GM10266 (cell line): ENCODE results near the gene DCC.

Experiments used
- DNase-seq: peaks from one replicate; pipeline ENCODE4 v3.0.0; 2012; ENCODE audit errors: extremely low spot score
- TF ChIP-seq, protein P1 (sequence below): IDR thresholded peaks from 2 replicates; pipeline ENCODE4 v1.5.1; 2012; ENCODE audit warnings: mild to moderate bottlenecking, low read depth; ENCODE audit not compliant: control insufficient read depth, insufficient read depth; ENCODE audit errors: missing control alignments

DCC gene

DNA sequence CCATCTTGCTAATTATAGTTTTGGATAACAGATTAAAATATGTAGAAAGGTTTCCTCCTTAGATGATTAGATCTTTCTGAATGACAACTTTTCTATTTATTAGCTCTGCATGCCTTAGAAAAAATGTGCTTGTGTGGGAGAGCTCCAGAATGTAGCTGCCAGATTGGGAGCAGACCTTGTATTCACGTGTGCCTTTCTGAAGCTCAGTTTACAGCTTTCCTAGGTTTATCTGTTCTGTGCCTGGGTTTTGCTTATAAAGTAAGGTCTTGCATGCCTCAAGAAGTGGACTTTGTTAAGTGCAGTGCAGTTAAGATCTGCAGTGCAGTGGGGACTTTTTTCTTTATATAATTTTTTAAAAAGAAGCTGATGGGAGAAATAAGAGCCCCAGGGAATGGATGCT lies 179.0 kb downstream of the DCC start:
- DNase-seq = no peak
- TF ChIP-seq, protein P1, sequence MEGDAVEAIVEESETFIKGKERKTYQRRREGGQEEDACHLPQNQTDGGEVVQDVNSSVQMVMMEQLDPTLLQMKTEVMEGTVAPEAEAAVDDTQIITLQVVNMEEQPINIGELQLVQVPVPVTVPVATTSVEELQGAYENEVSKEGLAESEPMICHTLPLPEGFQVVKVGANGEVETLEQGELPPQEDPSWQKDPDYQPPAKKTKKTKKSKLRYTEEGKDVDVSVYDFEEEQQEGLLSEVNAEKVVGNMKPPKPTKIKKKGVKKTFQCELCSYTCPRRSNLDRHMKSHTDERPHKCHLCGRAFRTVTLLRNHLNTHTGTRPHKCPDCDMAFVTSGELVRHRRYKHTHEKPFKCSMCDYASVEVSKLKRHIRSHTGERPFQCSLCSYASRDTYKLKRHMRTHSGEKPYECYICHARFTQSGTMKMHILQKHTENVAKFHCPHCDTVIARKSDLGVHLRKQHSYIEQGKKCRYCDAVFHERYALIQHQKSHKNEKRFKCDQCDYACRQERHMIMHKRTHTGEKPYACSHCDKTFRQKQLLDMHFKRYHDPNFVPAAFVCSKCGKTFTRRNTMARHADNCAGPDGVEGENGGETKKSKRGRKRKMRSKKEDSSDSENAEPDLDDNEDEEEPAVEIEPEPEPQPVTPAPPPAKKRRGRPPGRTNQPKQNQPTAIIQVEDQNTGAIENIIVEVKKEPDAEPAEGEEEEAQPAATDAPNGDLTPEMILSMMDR = no peak

DNA sequence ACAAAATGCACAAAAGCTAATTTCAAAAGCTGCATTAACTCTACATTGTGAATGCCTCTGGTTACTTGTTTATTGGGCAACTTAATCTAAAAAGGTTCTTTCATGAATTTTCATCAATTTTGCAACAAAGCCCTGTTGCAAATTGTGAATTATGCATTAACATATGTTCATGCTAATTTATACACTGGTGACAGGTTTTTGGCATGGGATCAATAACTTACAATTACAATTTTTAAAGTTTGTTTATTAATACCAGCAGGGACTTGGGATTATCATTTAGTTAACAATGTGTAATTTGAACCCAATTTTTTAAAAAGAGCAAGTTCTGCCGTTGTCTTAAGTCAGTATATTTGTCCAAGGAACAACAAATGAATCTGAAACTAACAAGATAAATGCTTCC lies 183.6 kb downstream of the DCC start:
- TF ChIP-seq, protein P1 = no peak
- no peak for DNase-seq

DNA sequence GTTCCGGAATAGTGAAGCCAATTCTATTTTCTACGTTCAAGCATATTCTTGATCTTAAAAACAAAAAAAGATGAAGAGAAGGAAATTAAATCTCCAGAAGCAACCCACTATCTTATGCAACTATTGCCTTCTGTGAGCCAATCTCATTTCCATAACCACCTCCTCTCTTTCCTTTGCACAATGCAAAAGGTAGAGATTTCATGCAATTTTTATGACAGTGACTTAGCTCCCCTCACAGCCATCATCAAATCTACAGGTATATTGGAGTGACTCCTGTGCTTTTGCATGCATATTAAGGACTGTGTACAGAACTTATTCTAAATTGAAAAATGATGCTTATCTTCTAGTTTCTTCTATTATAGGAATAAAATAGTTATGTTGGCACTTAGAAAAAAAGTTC lies 191.8 kb downstream of the DCC start:
- DNase-seq = no peak
- TF ChIP-seq, protein P1 = no peak

DNA sequence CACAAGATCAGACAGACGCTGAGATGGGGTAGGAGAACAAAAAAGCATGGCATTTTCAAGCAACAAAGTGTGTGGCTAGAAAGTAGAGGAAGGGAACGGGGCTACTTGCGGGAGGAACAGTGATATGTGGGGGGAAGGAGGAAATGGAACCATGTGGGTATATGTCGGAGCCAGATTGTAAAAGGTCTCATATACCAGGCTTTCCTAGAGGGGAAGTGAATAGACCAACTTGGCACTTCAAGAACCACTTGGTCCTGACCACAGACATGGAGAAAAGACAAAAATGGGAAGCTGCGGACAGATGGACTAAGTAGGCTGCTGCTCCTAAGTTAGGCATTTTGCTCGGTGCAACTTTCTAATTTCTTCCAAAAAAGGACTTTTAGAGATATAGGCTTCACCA lies 196.0 kb downstream of the DCC start:
- TF ChIP-seq, protein P1 = no peak
- no peak for DNase-seq

DNA sequence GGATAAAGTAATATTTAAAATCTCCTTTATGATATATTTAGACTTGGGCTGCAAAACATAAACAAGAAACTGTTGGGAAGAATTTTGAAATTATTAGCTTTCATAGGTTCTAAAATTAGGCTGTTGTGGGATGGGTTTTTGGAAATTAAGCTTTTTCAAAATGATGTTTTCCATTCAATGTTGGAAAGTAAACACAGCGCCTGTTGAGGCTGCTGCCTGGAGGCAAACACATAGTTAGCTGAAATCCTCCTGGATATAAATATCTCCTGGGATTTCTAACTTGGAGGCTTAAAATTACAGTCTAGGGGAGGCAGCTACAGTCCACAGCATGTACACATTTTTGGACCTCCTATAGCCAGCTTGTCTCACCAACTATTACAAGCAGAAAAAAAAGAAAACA lies 197.3 kb downstream of the DCC start:
- DNase-seq = no peak
- TF ChIP-seq, protein P1 = no peak

DNA sequence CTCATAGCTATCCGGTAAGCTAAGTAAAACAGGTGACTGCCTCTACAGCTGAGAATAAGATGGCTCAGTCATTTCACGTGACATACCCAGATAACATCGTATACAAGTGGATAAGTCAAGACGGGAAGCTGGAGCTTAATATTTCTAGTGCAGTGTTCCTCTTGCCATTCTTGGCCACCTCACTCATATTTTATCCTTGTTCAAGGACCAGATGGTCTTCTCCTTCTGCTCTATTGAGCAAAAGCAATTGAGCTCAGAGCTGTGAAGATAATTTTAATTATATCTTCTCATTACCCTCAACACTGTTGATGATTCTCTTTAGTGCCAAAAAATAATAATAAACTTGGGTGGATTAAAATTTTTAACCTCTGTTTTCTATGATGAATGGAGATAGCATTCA lies 201.1 kb downstream of the DCC start:
- DNase-seq = no peak
- TF ChIP-seq, protein P1 = no peak

DNA sequence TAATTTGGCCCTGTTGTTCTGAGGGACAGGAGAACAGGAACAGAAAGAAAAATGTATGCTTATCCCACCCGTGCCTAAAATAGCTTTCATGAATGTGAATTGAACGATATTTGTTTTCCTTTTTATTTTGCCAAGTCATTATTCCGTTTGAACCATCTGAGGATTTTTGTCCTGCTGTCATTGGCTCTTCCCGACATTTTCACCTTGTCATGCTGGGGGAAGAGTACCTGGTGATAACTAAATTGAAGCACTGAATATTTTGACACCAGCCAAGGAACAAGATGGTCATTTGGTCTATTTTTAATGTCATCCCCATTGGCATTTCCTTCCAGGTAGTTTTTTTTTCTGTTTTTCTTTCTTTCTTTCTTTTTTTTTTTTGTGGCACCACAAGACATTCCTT lies 204.1 kb downstream of the DCC start:
- TF ChIP-seq, protein P1 = no peak
- no peak for DNase-seq
